HG03064 (cell line): ENCODE data around the gene NIPAL4.
"Not testable (repeated sequence)": the region's sequence is repeated elsewhere in the genome, so short reads cannot be mapped to it uniquely, and the experiment has no call there.

ENCODE experiments used
- ATAC-seq: cut with Tn5 transposase; IDR thresholded peaks from one replicate; pipeline ENCODE4 v1.9.1; 2021; ENCODE audit warnings: low read depth; ENCODE audit not compliant: unreplicated experiment

Gene NIPAL4

GRCh38 chr5:157459715-157460599 lies at the start of gene NIPAL4:
Gene NIPAL4, plus strand, starts transcription at chr5:157460213. Its CDS starts 108 bp downstream, at chr5:157460321.
- no peak for ATAC-seq

GRCh38 chr5:157415838-157416237 lies 44.2 kb upstream of the NIPAL4 start:
- ATAC-seq: no peak

GRCh38 chr5:157419521-157419920 lies 40.5 kb upstream of the NIPAL4 start:
- not testable (repeated sequence) for ATAC-seq

- ATAC-seq: not testable (repeated sequence)
Observed at GRCh38 chr5:157429920-157430319, 30.1 kb upstream of the NIPAL4 start.

- ATAC-seq: peak; percentile 67
Observed at GRCh38 chr5:157431544-157432200, 28.3 kb upstream of the NIPAL4 start.

- no peak for ATAC-seq
Observed at GRCh38 chr5:157434096-157434495, 25.9 kb upstream of the NIPAL4 start.

- no peak for ATAC-seq
Observed at GRCh38 chr5:157443041-157443549, 16.9 kb upstream of the NIPAL4 start.

GRCh38 chr5:157444224-157444623 lies 15.8 kb upstream of the NIPAL4 start:
- no peak for ATAC-seq

- ATAC-seq: no peak
Observed at GRCh38 chr5:157445745-157446411, 14.1 kb upstream of the NIPAL4 start.

- ATAC-seq: no peak
Observed at GRCh38 chr5:157446412-157446935, 13.5 kb upstream of the NIPAL4 start.

- ATAC-seq: no peak
Observed at GRCh38 chr5:157447201-157447637, 12.8 kb upstream of the NIPAL4 start.

GRCh38 chr5:157449011-157449723 lies 10.8 kb upstream of the NIPAL4 start:
- no peak for ATAC-seq

GRCh38 chr5:157450024-157450423 lies 10.0 kb upstream of the NIPAL4 start:
- no peak for ATAC-seq

GRCh38 chr5:157451806-157452205 lies 8.2 kb upstream of the NIPAL4 start:
- ATAC-seq: no peak

GRCh38 chr5:157454273-157454672 lies 5.7 kb upstream of the NIPAL4 start:
- ATAC-seq: no peak

GRCh38 chr5:157455057-157455456 lies 5.0 kb upstream of the NIPAL4 start:
- ATAC-seq: no peak

GRCh38 chr5:157456301-157456700 lies 3.7 kb upstream of the NIPAL4 start:
- no peak for ATAC-seq

GRCh38 chr5:157457391-157457790 lies 2.6 kb upstream of the NIPAL4 start:
- no peak for ATAC-seq

- no peak for ATAC-seq
Observed at GRCh38 chr5:157458835-157459234, 1.2 kb upstream of the NIPAL4 start.
